Measurements from ENCODE around the gene CLEC9A.

Gene CLEC9A

DNA sequence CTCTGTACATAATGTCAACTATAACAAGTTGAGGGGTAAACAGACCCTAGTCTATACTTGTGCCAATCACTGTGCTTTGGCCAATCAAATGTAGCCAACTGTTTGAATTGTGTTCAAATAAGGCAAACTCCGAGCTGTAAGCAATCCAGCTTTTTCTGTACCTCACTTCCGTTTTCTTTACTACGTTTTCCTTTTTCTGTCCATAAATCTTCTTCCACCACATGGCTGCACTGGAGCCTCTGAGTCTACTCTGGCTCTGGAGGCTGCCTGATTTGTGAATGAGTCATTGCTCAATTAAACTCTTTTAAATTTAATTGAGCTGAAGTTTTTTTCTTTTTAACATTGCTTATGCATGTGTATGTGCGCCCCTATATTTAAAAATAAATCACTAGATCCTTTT lies 38.6 kb downstream of the CLEC9A start:
- in situ Hi-C loops (cut with MboI; ENCODE audit: low sequenced_read_pairs, unreplicated experiment), result no loop called here
- no peak for DNase-seq (ENCODE audit: low spot score)
- TF ChIP-seq CTCF (IDR thresholded peaks at IDR 0.05; ENCODE audit: borderline replicate concordance, control extremely low read depth, extremely low read depth, insufficient read depth, missing control alignments), result no peak

- in situ Hi-C loops (cut with MboI; ENCODE audit: low sequenced_read_pairs, unreplicated experiment), result no loop called here
- DNase-seq (ENCODE audit: low spot score), result no peak
- no peak for TF ChIP-seq CTCF (IDR thresholded peaks at IDR 0.05; ENCODE audit: borderline replicate concordance, control extremely low read depth, extremely low read depth, insufficient read depth, missing control alignments)
These were observed 39.5 kb downstream of the CLEC9A start for GRCh38 chr12:10069976-10070375.

GRCh38 chr12:10070380-10070779 lies 39.9 kb downstream of the CLEC9A start:
- DNase-seq (ENCODE audit: low spot score), result no peak
- no peak for TF ChIP-seq CTCF (IDR thresholded peaks at IDR 0.05; ENCODE audit: borderline replicate concordance, control extremely low read depth, extremely low read depth, insufficient read depth, missing control alignments)
- in situ Hi-C loops (cut with MboI; ENCODE audit: low sequenced_read_pairs, unreplicated experiment), result no loop called here

- TF ChIP-seq CTCF (IDR thresholded peaks at IDR 0.05; ENCODE audit: borderline replicate concordance, control extremely low read depth, extremely low read depth, insufficient read depth, missing control alignments), result no peak
- in situ Hi-C loops (cut with MboI; ENCODE audit: low sequenced_read_pairs, unreplicated experiment), result no loop called here
- no peak for DNase-seq (ENCODE audit: low spot score)
These were observed 41.6 kb downstream of the CLEC9A start for GRCh38 chr12:10072131-10072530.

- no peak for TF ChIP-seq CTCF (IDR thresholded peaks at IDR 0.05; ENCODE audit: borderline replicate concordance, control extremely low read depth, extremely low read depth, insufficient read depth, missing control alignments)
- no peak for DNase-seq (ENCODE audit: low spot score)
- in situ Hi-C loops (cut with MboI; ENCODE audit: low sequenced_read_pairs, unreplicated experiment), result no loop called here
These were observed 42.8 kb downstream of the CLEC9A start for GRCh38 chr12:10073261-10073660.

DNA sequence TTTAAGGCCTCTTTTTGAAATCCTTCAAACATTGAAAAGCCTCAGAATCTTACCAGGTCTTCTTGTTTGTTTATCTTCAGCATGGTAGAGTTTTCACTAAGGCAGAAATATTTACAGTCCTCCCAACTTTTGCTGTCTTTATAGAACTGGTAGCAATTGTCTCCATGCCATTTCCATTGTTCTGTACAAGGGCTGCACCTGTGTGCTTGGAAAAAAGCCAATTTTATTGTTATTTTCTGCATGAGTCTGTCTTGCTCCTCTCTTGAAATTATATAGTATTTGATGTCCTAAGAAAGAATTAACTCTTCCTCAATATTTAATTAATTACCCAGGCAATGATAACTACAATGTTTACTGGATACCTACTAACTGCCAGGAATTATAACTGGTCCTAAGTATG lies 45.0 kb downstream of the CLEC9A start:
- in situ Hi-C loops (cut with MboI; ENCODE audit: low sequenced_read_pairs, unreplicated experiment), result no loop called here
- no peak for TF ChIP-seq CTCF (IDR thresholded peaks at IDR 0.05; ENCODE audit: borderline replicate concordance, control extremely low read depth, extremely low read depth, insufficient read depth, missing control alignments)
- DNase-seq (ENCODE audit: low spot score), result no peak

All from GM13976 (cell line).